Hepatocyte (in vitro differentiated cells): Measurements from ENCODE around the gene UBE2O.

Experiments
- EZH2 ChIP-seq: fragments of 200-600 bp; sonication (generic); IDR thresholded peaks from 2 replicates; pipeline ENCODE4 v1.6.1; 2016; ENCODE audit warnings: antibody characterized with exemption, mild to moderate bottlenecking, borderline replicate concordance
- EZH2phosphoT487 ChIP-seq: fragments of 200-600 bp; sonication (generic); IDR thresholded peaks from one replicate; pipeline ENCODE4 v1.6.1; 2018; ENCODE audit warnings: antibody characterized with exemption, mild to moderate bottlenecking, low read depth, moderate library complexity; ENCODE audit not compliant: unreplicated experiment, severe bottlenecking
- TF ChIP-seq, protein P1 (sequence below): fragments of 200-600 bp; sonication (generic); IDR thresholded peaks from 2 replicates; pipeline ENCODE4 v1.5.1; 2016; ENCODE audit warnings: antibody characterized with exemption, mild to moderate bottlenecking; ENCODE audit not compliant: poor library complexity

DNA sequence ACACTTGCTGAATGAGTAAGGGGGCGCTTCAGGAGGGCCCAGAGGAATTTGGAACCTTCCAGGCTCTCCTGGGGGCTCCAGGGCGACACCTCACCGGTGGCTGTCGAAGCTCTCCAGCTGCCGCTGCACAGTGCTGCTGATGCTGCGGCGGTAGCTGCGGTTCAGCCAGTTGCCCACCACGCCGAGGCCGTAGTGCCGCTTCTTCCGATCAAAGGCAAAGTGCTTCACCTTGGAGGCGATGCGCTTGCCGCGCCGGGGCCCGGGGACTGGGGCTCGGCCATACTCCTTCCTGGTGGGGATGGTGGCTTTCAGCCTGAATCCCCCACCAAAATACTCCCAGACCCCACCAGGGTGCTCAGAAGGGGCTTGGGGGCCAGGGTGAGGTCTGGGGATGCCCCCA lies 23.8 kb upstream of the UBE2O start:
- TF ChIP-seq, protein P1, sequence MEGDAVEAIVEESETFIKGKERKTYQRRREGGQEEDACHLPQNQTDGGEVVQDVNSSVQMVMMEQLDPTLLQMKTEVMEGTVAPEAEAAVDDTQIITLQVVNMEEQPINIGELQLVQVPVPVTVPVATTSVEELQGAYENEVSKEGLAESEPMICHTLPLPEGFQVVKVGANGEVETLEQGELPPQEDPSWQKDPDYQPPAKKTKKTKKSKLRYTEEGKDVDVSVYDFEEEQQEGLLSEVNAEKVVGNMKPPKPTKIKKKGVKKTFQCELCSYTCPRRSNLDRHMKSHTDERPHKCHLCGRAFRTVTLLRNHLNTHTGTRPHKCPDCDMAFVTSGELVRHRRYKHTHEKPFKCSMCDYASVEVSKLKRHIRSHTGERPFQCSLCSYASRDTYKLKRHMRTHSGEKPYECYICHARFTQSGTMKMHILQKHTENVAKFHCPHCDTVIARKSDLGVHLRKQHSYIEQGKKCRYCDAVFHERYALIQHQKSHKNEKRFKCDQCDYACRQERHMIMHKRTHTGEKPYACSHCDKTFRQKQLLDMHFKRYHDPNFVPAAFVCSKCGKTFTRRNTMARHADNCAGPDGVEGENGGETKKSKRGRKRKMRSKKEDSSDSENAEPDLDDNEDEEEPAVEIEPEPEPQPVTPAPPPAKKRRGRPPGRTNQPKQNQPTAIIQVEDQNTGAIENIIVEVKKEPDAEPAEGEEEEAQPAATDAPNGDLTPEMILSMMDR: no peak
- TF ChIP-seq EZH2phosphoT487 (no peak), EZH2 (no peak)
